ENCODE data around the gene LYPD4.

The LYPD4 gene

DNA sequence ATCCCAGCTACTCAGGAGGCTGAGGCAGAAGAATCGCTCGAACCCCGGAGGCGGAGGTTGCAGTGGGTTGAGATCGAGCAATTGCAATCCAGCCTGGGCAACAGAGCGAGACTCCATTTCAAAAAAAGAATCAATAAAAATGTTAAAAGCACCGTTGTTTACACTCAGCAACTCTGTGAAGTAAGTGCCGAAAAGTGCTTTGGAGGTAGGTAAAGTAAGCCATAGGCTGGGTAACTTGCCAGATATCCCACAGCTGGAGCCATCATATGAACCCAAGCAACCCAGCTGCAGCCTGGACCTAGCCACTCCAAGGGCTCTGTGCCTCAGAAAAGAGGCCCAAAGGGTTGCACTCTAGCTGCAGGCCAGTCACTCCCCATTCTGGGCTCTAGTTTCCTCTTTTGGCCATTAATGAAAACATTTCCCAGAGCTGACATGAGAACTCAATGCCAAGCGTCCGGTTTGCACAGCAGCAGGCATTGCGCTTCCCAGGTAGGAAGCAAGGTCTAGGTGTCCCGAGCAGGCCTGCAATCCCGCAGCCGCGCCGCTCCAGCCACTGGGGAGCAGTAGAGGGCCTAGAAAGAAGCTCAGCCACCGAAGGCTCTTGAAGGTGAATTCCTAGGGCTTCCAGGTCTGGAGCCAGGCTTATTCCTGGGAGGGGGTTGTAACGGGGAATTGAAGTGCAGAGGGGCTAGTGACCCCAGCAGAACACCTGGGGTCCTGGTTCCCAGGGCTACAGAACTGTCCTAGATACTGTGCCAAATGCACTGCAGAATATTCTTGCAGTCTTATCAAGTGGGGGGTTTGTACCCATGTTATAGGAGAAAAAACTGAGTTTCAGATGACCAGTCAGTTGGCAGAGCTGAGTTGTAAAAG is 28.5 kb upstream of the LYPD4 start:
- DNase-seq: peak; percentile 92

DNA sequence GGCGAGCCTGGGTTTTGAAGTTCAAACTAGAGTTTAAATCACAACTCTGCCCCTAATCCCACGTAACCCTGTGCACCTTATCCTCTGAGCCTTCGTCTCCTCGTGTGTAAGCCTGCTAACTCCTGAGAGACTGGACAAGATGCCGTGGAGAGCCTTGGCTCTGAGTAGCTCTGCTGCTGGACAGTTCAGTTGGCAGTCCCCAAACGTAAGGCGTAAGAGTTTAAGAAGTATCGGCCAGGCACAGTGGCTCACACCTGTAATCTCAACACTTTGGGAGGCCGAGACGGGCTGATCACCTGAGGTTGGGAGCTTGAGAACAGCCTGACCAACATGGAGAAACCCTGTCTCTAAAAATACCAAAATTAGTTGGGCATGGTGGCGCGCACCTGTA is 27.9 kb upstream of the LYPD4 start:
- peak; percentile 58 for DNase-seq

DNA sequence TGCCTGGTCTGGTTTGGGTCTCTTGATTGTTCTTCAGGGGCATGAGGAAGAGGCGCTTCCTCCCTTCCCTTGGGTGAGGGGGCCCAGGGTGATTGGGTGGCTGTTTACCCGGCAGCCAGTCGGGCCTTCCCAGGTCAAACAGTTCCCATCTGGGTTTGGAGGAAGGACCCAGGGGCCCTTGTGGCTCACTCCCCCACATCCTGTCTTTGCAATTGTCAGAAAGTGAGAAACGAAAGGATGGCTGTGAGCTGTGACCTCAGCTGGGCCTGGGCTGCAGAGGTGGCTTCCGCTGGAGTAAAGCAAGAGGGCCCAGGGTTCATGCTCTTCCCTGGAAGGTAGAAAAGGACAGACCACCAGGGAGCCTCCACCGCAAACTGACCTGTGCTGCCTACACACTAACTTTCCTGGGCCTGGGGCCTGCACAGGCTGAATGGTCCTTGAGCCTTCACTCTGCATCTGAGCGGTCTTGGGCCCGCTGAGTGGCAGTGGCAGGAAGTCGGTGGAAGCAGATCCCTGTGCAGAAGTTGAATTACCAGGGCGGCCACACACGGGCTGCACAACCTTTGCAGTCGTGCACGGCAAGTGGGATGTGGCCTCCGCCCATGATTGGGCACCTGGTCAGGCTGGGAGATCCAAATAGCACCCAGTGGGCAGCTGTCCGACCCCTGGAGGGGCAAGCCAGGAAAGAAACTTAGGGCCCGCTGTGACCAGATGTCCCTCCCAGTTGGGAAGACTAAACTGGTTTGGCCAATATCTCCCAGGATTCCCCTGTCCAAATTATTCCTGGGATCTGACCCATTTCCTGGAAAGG is 27.3 kb upstream of the LYPD4 start:
- DNase-seq: peak; percentile 58

DNA sequence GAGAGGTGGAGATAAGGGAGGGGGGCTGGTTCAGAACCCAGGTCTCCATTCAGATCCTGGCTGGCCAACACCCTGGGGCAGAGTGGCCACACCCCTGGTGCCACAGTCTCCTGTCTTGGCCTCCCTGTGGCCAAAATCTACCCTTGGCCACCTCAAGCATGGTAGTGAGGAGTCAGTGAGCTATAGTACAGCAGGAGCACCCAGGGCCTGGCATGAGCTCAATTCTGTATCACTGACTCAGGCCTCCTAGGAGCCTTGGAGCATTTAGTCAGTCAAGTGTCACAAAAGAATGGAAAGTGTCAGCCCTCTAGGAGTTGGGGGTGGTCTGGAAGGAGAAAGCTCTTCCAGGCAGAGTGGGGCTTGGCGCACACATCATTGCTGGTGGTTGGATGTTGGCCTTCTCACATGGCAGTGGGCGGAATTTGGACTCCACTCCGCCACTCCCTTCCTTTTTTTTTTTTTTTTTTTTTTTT is 26.0 kb upstream of the LYPD4 start:
- no peak for DNase-seq

DNA sequence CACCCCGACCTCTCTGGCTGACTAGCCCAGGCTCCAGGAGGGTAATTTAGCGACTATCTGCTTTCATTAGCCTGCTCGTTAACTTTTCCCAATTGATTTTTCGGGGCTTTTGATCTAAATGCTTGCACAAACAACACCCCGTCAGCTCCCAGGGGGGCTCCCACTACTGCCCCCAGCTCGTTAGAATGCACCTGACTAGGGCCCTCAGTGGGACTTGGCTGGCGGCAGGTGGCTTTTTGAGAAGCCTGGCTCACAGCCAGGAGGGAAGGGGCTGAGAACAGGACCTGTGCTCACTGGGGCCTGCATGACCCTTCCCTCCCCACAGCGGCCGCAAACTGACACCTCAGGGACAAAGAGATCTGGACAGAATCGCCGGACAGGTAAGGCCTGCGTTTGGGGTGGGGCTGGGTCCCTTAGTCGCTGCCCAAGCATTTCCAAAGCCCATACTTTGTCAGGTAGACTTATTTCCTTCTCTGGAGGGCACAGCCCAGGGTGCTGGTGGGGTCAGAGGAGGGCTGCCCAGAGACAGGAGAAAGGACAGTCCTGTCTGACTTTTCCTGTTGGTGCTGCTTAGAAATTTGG is 25.0 kb upstream of the LYPD4 start:
- no peak for DNase-seq

DNA sequence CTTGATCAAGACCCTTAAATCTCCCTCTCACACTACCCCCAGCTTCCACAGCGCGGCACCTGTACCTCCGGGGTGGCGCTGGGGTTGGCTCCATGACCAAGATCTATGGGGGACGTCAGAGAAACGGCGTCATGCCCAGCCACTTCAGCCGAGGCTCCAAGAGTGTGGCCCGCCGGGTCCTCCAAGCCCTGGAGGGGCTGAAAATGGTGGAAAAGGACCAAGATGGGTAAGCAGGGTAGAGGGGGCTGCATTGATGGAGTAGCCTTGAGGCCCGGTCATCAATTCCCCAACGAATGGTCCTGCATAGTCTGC is 24.5 kb upstream of the LYPD4 start:
- DNase-seq: no peak

DNA sequence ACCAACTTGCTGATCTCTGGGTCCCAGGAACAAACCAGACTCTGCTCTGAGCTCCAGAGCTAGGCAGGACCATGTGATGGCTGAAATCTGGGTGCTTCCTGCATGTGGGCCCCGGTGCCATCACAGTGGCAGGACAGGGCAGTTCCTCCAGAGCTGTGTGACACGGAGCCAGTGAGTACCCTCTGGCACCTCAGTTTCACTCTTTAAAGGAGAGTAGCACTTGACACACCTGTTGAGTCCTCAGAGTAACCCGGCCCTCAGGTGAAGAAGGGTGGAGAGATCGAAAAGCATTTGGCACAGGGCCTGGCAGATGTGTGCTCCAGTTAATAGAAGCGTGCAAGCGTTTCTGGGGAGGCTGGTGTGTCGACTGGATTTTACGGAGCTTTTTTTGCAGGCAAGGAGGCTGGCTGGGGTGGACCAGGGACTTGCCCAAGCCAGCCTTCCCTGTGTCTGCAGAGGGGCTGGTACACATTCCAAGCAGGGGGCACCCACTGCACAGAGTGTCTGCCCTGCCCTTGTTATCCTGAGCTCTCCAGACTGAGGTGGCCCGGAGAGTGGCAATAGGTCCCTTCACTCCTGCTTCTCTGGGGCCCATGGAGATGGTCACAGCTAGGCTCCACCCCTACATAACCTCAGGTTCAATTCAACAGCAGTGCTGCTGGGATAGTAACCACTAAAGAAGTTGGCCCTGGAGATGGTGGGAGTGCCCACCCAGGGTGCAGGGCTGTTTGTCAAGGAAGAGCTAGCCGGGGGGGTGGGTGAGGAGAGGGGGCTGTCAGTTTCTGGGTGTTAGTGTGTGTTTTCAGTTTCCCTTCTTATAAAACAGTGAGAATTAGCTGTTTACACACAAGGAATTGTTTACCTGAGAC is 23.9 kb upstream of the LYPD4 start:
- DNase-seq: no peak

DNA sequence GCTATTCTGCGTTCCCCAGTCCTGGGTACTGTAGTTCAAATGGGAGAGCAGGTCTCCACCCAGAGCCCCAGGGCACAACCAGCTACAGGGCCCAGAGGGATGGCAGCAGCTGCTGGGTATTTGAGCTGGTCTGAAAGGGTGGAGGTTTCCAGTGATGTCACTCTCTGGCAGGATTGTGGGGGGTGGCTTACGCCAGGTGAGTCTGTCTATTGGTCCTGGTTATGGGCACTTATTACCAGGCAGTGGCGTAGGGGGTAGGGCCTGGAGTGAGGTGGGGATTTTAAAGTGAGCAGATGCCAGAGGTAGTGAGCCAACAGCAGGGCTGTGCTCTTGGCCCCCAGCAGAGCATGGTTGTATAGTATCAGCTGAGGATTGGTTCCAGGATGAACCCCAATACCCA is 21.8 kb upstream of the LYPD4 start:
- no peak for DNase-seq

DNA sequence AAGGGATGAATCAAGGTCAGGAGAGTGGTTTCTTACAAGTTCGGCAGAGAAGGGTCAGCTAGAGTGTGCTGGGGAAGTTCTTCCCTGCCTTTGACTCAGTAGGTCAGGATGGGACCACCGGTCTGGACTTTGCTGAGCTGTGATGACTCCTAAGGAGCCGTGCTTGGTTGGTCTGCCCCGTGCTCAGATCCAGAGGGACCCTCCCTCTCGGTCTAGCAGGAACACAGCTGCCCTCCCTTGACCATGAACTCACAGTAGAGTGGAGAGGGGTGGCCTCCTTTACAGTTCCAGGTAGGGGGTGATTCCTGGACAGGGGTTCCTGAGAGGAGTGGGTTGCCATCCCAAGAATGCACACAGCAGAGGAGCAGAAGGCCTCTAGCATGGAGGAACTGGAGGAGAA is 19.9 kb upstream of the LYPD4 start:
- no peak for DNase-seq

DNA sequence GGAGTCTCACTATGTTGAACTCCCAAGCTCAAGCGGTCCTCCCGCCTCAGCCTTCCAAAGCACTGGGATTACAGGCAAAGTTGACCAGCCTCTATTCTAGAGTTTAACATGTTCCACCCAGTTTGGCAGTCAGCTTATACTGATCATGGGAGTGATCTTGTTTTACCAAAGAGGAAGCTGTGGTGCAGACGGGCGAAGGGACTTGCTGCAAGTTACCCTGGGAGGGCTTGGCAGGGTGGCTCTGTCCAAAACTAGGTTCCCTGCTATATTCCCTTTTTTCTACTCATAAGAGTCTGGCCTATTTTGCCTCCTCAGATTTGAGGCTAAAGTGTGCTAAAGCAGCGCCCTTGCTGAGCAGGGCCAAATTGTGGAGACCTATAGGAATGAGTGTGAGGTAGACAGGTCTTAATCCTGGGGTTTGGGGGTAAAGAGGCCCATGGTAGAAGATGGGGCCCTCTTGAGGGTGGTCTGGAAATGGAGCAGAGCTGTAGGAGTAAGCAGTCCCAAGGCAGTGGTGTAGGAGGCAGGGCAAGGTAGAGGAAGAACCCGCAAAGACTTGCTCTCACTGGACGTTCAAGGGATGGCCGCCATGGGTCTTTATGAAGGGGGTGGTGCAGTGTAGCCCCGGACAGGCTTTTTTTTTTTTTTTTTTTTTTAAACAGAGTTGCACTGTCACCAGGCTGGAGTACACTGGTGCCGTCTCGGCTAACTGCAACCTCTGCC is 18.9 kb upstream of the LYPD4 start:
- no peak for DNase-seq

DNA sequence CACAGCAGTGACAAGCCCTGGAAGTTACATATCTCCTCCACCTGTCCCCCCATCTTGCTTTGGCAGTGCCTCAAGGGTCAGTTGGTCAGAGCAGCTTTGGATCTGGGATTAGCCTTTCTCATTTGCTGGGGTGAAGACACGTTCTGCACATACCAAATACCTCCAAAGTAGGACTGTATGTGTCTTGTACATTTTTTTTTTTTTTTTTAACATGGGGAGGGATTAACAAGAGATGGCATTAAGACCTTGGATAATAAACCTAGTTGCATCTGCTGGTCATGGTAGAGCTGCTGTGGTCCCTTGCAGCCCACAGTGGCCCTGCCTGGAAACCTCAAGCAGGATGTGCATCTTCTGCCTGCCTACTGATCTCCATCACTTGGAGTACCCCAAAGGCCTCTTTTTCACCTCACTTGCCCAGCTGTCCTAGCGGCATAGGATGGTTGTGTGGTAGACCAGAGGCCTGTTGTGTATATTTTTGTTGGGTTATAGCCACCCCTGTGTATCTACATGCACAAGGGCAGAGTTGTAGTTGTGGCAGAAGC is 18.0 kb upstream of the LYPD4 start:
- DNase-seq: no peak

DNA sequence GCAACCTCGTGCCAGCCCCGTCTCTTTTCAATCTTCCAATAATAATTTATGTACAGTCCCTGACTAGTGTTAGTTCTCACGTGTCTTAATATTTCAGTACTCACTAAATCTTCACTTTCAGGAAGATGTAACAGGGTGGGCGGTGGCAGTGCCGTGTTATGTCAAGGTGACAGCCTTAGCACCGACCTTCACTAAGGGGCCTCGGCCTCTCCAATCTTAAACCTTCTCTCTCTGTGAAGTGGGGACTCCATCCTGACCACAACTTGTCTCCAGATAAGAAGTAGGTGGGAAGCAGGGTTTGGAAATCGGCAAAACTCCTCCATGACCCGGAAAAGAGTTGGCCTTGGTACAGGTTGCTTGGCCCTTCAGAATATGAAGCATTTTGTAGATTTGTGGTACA is 17.4 kb upstream of the LYPD4 start:
- no peak for DNase-seq

DNA sequence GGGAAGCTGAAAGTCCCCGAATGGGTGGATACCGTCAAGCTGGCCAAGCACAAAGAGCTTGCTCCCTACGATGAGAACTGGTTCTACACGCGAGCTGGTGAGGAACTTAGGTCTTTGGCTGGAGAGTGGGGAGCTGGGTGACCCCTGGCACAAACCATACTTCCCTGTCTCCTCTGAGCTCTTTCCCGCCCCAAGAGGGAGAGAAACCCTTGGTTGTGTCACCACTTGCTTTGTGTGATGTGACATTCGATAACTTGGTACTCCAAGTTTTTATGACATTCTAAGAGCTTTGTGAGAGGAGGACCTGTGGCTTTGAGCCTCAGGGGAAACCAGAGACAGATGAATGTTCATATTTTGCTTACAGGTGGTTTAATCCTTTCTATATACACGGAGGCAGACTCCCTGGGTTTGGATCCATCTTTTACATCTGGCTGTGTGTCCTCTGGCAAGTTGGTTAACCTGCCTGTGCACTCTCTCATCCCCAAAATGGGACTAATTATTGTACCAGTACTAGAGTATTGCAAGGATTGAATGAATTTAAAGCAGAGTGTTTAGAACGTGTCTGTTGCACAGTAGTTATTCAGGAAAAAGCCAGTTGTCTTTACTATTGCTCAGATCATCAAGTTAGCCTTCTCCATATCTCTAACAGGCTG is 16.8 kb upstream of the LYPD4 start:
- no peak for DNase-seq

DNA sequence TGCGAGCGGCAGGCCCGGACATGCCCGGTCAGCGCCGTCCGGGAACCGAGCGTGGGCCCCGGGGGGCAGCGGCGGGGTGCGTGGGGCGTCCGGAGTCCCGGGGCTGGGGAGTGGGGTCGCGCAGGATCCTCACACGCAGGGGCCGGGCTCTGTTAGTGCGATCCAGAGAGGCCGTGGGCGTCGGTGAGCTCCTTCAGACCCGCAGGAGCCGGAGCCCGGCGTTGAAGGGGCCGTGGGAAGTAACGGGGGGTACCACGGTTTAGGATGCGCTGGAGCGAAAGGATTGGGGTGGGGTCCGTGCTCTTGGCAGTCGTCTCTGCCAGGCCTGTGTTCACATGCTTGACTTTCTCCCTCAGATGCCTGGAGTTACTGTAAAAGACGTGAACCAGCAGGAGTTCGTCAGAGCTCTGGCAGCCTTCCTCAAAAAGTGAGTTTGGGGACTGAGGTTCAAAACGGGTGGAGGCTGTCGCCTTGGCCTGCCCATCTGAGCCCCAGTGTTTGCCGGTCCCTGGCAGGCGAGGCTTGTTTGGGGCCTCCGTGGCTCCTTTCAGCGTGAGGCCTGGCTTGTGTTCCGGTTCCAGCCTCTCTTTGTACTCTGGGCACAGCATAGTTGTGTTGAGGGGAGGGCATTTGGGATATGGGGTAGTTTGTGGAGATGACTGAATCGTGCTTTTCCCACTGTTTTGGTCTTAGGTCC is 16.1 kb upstream of the LYPD4 start:
- DNase-seq: no peak

DNA sequence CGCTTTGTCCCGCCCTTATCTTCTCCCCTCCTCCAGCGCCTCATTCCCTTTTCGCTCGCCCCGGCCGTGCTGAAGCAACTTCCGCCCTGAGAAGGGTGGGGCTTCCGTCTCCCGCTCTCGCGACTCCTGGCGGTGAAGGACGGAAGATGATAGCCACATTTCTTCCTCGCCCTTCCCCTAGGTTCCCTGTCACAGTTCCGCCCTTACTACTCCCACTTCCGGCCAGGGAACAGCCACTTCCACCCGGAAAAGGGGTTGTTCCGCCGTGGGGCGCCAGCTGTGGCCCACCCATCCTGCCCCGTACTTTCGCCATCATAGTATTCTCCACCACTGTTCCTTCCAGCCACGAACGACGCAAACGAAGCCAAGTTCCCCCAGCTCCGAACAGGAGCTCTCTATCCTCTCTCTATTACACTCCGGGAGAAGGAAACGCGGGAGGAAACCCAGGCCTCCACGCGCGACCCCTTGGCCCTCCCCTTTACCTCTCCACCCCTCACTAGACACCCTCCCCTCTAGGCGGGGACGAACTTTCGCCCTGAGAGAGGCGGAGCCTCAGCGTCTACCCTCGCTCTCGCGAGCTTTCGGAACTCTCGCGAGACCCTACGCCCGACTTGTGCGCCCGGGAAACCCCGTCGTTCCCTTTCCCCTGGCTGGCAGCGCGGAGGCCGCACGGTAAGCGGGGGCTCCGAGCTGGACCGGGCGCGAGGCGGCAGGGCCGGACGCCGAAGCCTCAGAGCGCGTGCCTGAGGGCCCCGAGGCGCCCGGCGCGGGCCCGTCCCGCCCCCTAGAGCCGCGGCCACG is 15.3 kb upstream of the LYPD4 start, which contains the start of gene RPS19:
TSS of gene RPS19 (plus strand) at position 638 of the 801 bp plus-strand sequence. CDS start 520 bp downstream, outside the sequence.
- peak; percentile 100 for DNase-seq

DNA sequence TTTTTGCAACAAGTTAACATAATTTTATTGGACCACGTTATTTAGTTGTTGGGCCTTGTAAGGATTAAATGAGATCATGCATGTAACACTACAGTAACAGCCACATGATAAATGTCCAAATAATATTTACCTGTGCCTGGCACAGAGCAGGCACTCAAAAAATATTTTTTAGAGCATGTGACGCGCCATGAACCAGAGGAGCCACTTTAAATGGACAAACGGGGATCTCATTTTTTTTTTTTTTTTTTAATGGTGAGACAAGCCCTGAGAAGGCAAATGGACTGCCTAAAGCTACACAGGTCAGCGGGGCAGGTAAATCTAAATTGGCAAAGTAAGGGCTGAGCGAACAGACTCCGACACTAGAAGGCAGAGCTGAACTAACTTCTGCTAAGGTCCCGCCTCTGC is 14.7 kb upstream of the LYPD4 start:
- DNase-seq: no peak

DNA sequence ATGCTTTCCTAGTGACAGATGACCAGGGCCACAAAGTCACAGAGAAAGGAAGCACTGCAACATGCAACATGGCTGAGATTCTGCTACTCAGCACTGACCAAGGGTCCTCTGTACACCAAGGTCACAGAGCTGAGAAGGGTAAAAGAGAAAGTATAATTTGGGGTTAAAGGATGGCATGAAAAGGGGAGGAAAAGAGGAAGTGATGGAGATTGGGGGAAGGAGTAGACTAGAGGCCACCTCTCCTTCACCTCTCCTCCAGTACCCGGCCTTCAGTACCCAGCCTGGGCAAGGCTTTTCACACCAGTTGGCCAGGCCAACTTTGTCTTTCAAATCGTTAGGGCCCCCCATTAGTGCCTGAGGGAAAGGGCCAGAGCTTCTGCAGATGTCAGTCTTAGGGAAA is 9.3 kb upstream of the LYPD4 start:
- no peak for DNase-seq

DNA sequence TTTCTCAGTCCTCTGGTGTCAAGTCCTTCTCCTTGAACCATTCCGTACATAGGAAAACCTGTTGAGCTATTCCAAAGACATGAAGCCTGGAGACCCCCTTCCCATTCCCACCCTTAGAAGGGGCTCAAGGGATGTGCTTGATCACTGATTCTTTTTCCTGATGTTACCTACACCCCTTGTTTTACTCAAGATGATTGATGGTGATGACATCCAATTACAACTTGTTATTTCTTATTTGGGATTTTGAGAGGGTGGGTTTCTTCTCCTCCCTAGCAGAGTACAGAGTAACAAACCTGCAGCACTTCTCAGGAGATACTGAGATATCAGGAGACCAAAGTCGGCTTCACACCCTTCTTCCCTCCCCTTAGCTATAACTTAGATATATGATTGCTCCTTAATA is 8.9 kb upstream of the LYPD4 start:
- DNase-seq: no peak

DNA sequence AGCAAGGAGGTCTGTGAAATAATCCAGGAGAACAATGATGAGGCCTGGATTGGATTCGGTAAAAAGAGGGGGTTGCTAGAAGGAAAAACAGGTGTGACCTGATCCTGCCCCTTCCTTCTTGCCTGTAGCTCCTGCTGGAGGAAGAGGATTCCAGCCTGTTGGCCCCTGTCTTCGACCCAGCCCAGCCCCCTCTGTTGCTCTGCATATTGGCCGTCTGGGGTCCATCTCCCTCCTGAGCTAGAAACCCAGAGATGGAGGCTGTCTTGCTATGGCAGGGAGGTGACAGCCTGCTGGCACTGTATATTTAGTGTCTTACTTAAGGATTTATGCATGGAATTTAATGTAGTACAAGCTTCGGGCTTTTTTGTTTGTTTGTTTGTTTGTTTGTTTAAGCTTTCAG is 7.0 kb upstream of the LYPD4 start:
- DNase-seq: no peak

DNA sequence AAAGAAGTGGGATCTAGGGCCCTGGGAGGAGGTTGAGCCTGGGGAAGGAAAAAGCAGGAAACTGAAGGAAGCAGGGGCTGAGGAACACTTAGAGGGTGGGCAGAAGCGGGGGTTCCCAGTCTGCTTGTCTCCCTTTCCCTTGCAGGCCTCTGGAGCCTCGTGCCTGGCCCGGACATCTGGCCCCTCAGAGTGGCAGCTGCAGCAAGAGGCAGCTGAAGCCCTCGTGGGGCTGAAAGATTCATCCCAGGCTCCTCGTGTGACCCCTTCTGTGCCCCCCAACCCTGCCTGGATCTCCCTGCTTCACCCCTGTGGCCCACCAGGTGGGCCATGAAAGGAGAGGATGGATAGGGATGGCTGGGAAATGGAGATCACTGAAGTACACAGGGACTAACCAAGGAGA is 5.9 kb upstream of the LYPD4 start:
- DNase-seq: no peak

Data from NCI-H82 (cell line).